Glutamatergic neuron (in vitro differentiated cells): ENCODE data around the gene PEAR1. TPM values are rescaled to one million over a fixed set of nuclear protein-coding genes. Genes with fewer than 3 reads are reported as not detected.

ENCODE experiments used
- DNase-seq: peaks from one replicate; pipeline ENCODE4 v3.0.0; 2022
- H3K27ac Mint-ChIP-seq: one replicate; pipeline ENCODE4 v1.8.0; 2020; ENCODE audit warnings: mild to moderate bottlenecking, mixed read lengths, inconsistent platforms; ENCODE audit not compliant: unreplicated experiment
- H3K27me3 Mint-ChIP-seq: one replicate; pipeline ENCODE4 v1.8.0; 2020; ENCODE audit warnings: mild to moderate bottlenecking, moderate library complexity, mixed read lengths, inconsistent platforms; ENCODE audit not compliant: unreplicated experiment
- H3K36me3 Mint-ChIP-seq: one replicate; pipeline ENCODE4 v1.8.0; 2020; ENCODE audit warnings: mild to moderate bottlenecking, mixed read lengths, inconsistent platforms; ENCODE audit not compliant: unreplicated experiment
- H3K4me1 Mint-ChIP-seq: one replicate; pipeline ENCODE4 v1.8.0; 2020; ENCODE audit warnings: mild to moderate bottlenecking, low read depth, mixed read lengths, inconsistent platforms; ENCODE audit not compliant: unreplicated experiment
- H3K4me3 Mint-ChIP-seq: one replicate; pipeline ENCODE4 v1.8.0; 2020; ENCODE audit warnings: mild to moderate bottlenecking, mixed read lengths, inconsistent platforms; ENCODE audit not compliant: unreplicated experiment
- H3K9me3 Mint-ChIP-seq: one replicate; pipeline ENCODE4 v1.8.0; 2020; ENCODE audit warnings: mild to moderate bottlenecking, moderate library complexity, mixed read lengths, inconsistent platforms; ENCODE audit not compliant: unreplicated experiment
- CTCF ChIP-seq: fragments of 200-600 bp; sonication (generic); IDR thresholded peaks from one replicate; pipeline ENCODE4 v1.5.0; 2021; ENCODE audit not compliant: partially characterized antibody, unreplicated experiment
- total RNA-seq: library from RNA; stranded (reverse); fragmentation: NEBNext Ultra II Directional; extraction: Animal tissue kit (Norgen Biotek cat#: 25700); gene quantifications from one replicate; pipeline ENCODE4 v1.2.1, GENCODE V29; 2021; ENCODE audit not compliant: unreplicated experiment

PEAR1 gene
- total RNA-seq, 1 donor from 2014 or later = 1.2 TPM

GRCh38 chr1:156947818-156948525 is 54.5 kb downstream of the PEAR1 start:
- no peak for DNase-seq
- Mint-ChIP-seq H3K9me3 (peaks cover 6% of the 10 kb centered on the region), H3K27ac (no peak overlapping the region), H3K4me3 (no peak overlapping the region), H3K4me1 (no peaks in the 10 kb centered on the region), H3K27me3 (peaks cover 8% of the 10 kb centered on the region), H3K36me3 (peaks cover 18% of the 10 kb centered on the region)
- TF ChIP-seq CTCF = no peak

- H3K27me3 Mint-ChIP-seq = peaks cover 8% of the 10 kb centered on the region
- no peak overlapping the region for H3K27ac Mint-ChIP-seq
- H3K9me3 Mint-ChIP-seq = peaks cover 3% of the 10 kb centered on the region
- DNase-seq = no peak
- peak; percentile 20 for TF ChIP-seq CTCF
- peaks cover 18% of the 10 kb centered on the region for H3K36me3 Mint-ChIP-seq
- H3K4me1 Mint-ChIP-seq = no peaks in the 10 kb centered on the region
- no peak overlapping the region for H3K4me3 Mint-ChIP-seq
Measured at GRCh38 chr1:156948708-156949107, 55.2 kb downstream of the PEAR1 start.

DNA sequence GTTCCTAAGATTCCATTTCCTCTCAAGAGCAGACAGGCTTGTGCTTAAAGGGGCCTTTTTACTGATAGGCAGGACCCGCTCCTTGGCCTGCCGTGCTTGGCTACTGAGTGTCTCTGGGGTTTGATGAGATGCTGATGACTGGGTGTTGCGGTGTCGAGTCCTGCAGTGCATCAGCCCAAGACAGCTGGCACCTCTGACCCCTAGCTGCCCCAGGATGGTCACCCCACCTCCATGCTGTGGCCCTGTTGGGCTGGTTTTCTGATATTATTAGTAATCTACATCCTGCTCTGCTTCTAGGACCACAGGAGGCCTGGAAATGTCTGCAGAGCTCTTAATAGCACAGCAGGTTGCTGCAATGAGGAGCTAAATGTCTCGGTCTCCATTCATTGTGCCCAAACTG is 55.6 kb downstream of the PEAR1 start:
- H3K27ac Mint-ChIP-seq = no peak overlapping the region
- peaks cover 6% of the 10 kb centered on the region for H3K27me3 Mint-ChIP-seq
- H3K4me1 Mint-ChIP-seq = no peaks in the 10 kb centered on the region
- no peak for DNase-seq
- H3K36me3 Mint-ChIP-seq = peaks cover 17% of the 10 kb centered on the region
- no peak overlapping the region for H3K4me3 Mint-ChIP-seq
- H3K9me3 Mint-ChIP-seq = peaks cover 3% of the 10 kb centered on the region
- peak; percentile 7 for TF ChIP-seq CTCF

- Mint-ChIP-seq H3K27ac (no peak overlapping the region), H3K4me3 (no peak overlapping the region), H3K9me3 (peaks cover 2% of the 10 kb centered on the region), H3K36me3 (peaks cover 2% of the 10 kb centered on the region), H3K4me1 (no peaks in the 10 kb centered on the region), H3K27me3 (peaks cover 5% of the 10 kb centered on the region)
- no peak for TF ChIP-seq CTCF
- DNase-seq = no peak
Measured at GRCh38 chr1:156951371-156951770, 57.9 kb downstream of the PEAR1 start.

DNA sequence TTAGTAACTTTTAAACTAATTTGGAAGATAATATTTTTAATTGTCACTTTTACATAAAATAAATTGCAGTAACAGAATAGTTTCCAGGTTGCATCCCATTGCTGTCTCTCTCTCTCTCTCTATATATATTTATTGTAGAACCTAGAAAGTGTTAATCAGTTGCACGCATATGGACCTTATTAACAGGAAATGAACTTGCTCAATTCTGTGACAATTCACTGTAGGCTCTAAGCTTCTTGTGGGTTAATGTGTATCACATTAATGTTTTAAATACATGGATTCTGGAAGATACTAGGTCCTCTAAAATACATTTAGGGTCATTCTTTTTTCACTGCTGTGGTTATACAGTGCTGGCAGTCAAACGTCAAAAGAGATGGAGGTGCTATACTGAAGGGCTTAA is 60.1 kb downstream of the PEAR1 start:
- TF ChIP-seq CTCF = no peak
- peaks cover 5% of the 10 kb centered on the region for H3K27me3 Mint-ChIP-seq
- H3K9me3 Mint-ChIP-seq = peaks cover 2% of the 10 kb centered on the region
- no peak overlapping the region for H3K4me3 Mint-ChIP-seq
- no peak for DNase-seq
- no peak overlapping the region for H3K27ac Mint-ChIP-seq
- H3K4me1 Mint-ChIP-seq = no peaks in the 10 kb centered on the region
- H3K36me3 Mint-ChIP-seq = no peaks in the 10 kb centered on the region
